SHP77 (cell line): Measurements from ENCODE around the gene XPNPEP1.

Experiments
- DNase-seq, 2 experiments: peaks; one replicate each; lab custom pipeline; 2025; lab: John Stamatoyannopoulos, UW

Gene XPNPEP1

GRCh38 chr10:109863775-109864174 lies 59.5 kb downstream of the XPNPEP1 start:
- DNase-seq, result no peak

GRCh38 chr10:109862738-109863137 lies 60.6 kb downstream of the XPNPEP1 start:
- DNase-seq, result no peak

GRCh38 chr10:109862041-109862440 lies 61.3 kb downstream of the XPNPEP1 start:
- DNase-seq, result no peak

GRCh38 chr10:109861081-109861480 lies 62.2 kb downstream of the XPNPEP1 start:
- DNase-seq, result no peak

GRCh38 chr10:109859221-109859620 lies 64.1 kb downstream of the XPNPEP1 start:
- DNase-seq, result no peak

GRCh38 chr10:109855746-109856145 lies 67.6 kb downstream of the XPNPEP1 start:
- DNase-seq, result no peak

- DNase-seq, result no peak
These were observed 69.4 kb downstream of the XPNPEP1 start for GRCh38 chr10:109853921-109854320.

- DNase-seq, result peak; percentile 64 to 67
These were observed 70.8 kb downstream of the XPNPEP1 start for GRCh38 chr10:109852475-109853037.

GRCh38 chr10:109851616-109852474 lies 71.5 kb downstream of the XPNPEP1 start:
- no peak for DNase-seq

- DNase-seq, result no peak
These were observed 76.5 kb downstream of the XPNPEP1 start for GRCh38 chr10:109846832-109847231.

GRCh38 chr10:109845308-109845707 lies 78.0 kb downstream of the XPNPEP1 start:
- no peak for DNase-seq

- DNase-seq, result no peak
These were observed 84.6 kb downstream of the XPNPEP1 start for GRCh38 chr10:109838592-109839244.

- DNase-seq, result no peak
These were observed 85.9 kb downstream of the XPNPEP1 start for GRCh38 chr10:109837384-109837783.

GRCh38 chr10:109835257-109835656 lies 88.1 kb downstream of the XPNPEP1 start:
- DNase-seq, result no peak

GRCh38 chr10:109831846-109832245 lies 91.5 kb downstream of the XPNPEP1 start:
- no peak for DNase-seq

- no peak for DNase-seq
These were observed 99.1 kb downstream of the XPNPEP1 start for GRCh38 chr10:109824206-109824605.

GRCh38 chr10:109823196-109823595 lies 100.1 kb downstream of the XPNPEP1 start:
- no peak for DNase-seq

- no peak for DNase-seq
These were observed 101.6 kb downstream of the XPNPEP1 start for GRCh38 chr10:109821672-109822071.

- DNase-seq, result no peak
These were observed 102.5 kb downstream of the XPNPEP1 start for GRCh38 chr10:109820620-109821405.

GRCh38 chr10:109819807-109820206 lies 103.5 kb downstream of the XPNPEP1 start:
- no peak for DNase-seq
